GM12801 (cell line): ENCODE results near the gene BSCL2.

Experiments used
- TF ChIP-seq, protein P1 (sequence below): IDR thresholded peaks from one replicate; pipeline ENCODE4 v1.5.1; 2011; ENCODE audit warnings: control low read depth; ENCODE audit not compliant: insufficient read length; ENCODE audit errors: extremely low read depth

BSCL2 gene

GRCh38 chr11:62713343-62713742 is 6.1 kb upstream of the BSCL2 start:
- TF ChIP-seq, protein P1, sequence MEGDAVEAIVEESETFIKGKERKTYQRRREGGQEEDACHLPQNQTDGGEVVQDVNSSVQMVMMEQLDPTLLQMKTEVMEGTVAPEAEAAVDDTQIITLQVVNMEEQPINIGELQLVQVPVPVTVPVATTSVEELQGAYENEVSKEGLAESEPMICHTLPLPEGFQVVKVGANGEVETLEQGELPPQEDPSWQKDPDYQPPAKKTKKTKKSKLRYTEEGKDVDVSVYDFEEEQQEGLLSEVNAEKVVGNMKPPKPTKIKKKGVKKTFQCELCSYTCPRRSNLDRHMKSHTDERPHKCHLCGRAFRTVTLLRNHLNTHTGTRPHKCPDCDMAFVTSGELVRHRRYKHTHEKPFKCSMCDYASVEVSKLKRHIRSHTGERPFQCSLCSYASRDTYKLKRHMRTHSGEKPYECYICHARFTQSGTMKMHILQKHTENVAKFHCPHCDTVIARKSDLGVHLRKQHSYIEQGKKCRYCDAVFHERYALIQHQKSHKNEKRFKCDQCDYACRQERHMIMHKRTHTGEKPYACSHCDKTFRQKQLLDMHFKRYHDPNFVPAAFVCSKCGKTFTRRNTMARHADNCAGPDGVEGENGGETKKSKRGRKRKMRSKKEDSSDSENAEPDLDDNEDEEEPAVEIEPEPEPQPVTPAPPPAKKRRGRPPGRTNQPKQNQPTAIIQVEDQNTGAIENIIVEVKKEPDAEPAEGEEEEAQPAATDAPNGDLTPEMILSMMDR, result no peak

GRCh38 chr11:62712861-62713260 is 5.6 kb upstream of the BSCL2 start:
- TF ChIP-seq, protein P1, result no peak

GRCh38 chr11:62712276-62712812 is 5.1 kb upstream of the BSCL2 start:
- TF ChIP-seq, protein P1, result no peak

GRCh38 chr11:62710001-62710345 is 2.7 kb upstream of the BSCL2 start:
- TF ChIP-seq, protein P1, result no peak

DNA sequence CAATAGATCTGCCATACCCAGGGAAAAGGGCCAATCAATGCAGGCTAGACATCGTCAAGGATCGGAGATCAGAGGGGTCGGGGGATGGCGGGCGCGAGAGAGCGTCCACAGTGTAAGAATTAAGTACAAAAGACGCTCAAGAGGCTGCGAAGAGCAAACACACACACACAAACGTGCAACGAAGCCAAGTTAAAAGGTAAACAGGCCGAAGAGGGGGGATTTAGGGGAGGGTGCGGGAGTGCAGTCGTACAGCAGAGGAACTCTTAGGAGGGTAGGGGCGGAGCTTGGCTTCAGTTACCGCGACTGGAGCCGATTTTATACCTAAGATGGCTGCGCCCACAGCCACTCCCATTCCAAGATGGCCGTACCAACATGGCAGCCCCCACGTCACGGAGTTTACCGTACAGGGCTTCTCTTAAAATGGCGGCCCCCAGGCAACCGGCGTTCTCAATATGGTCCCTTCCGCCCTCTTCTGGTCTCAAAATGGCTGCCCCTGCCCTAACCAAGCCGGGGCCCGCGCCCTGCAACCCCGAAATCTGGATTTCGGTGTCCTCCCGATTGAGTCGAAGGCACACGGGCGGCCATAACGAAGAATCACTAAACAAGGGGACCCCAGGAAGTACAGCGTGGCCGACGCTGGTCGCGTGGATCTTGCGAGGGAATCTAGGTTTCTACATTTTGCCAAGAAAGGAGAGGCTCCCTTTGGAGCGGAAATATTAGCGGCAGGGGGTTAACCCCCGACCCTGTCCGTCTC is 2.2 kb upstream of the BSCL2 start:
- TF ChIP-seq, protein P1, result no peak

DNA sequence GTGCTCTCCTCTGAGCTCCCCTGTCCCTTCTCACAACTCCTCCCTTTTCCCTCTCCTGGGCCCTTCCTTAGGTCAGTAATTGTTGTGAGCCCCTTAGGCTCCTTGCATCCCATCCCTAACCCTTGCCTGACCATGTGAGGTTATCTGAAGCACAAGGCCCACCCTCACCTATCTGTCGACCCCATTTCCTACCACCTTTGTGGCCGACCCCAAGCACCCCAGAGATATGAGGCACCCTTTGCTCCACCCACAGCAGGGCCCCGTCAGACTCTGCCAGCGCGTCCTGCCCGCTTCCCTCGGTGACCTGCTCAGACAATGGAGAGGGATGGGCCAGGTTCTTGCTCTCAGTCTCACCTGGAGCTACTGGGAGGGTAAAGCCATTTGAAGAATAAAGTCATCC is 1.6 kb upstream of the BSCL2 start:
- TF ChIP-seq, protein P1, result no peak

DNA sequence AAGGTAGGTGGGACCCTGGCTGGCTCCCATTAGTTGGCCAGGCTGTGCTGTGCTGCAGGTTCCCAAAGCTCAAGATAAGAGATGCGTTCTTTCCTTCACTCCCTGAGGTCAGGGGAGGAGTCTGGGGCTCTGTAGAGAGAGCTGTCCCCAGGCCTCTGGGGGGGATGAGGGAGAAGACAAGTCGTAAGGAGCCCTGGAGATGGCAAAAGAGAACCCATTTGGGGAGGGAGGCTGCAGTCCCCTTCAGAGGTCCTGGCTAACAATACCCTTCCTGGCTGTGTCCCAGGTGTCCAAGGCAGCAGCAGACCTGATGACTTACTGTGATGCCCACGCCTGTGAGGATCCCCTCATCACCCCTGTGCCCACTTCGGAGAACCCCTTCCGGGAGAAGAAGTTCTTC is 1.2 kb upstream of the BSCL2 start:
- TF ChIP-seq, protein P1, result no peak

GRCh38 chr11:62706850-62707247 is 375 bp downstream of the BSCL2 start:
- TF ChIP-seq, protein P1, result no peak
